Thoracic aorta (tissue), 2 donors: Measurements from ENCODE around the gene TJP3. TPM values are rescaled to one million over a fixed set of nuclear protein-coding genes. Genes with fewer than 3 reads are reported as not detected.
A peak's percentile ranks its signal among the peaks of the same experiment; 100 is the strongest.

Experiments
- ATAC-seq: fragments of 150-250 bp; one replicate; pipeline ENCODE4 v1.8.0; 2017; ENCODE audit warnings: low read depth; ENCODE audit not compliant: insufficient number of reproducible peaks, low FRiP score
- DNase-seq: peaks from one replicate; pipeline ENCODE4 v3.0.0-alpha.2; 2020; ENCODE audit warnings: low spot score
- H3K27ac ChIP-seq, 2 donors: fragments of 200-600 bp; sonication (generic); 1 replicate in 1 of 2; 2 replicates in 1 of 2; pipeline ENCODE4 v1.5.1; 2016; ENCODE audit warnings: mild to moderate bottlenecking in 2 of 2, moderate library complexity in 2 of 2
- H3K27me3 ChIP-seq: fragments of 200-600 bp; sonication (generic); replicated peaks from 2 replicates; pipeline ENCODE4 v1.6.0; 2016; ENCODE audit warnings: mild to moderate bottlenecking; ENCODE audit not compliant: insufficient read depth
- H3K36me3 ChIP-seq: fragments of 200-600 bp; sonication (generic); one replicate; pipeline ENCODE4 v1.5.1; 2016
- H3K4me1 ChIP-seq, 2 donors: fragments of 200-600 bp; sonication (generic); 1 replicate in 1 of 2; 2 replicates in 1 of 2; pipeline versions ENCODE4 v1.5.1 to v1.6.0; 2016; ENCODE audit warnings: low read depth in 2 of 2, mild to moderate bottlenecking in 1 of 2; ENCODE audit not compliant: control insufficient read depth in 1 of 2
- H3K4me3 ChIP-seq: fragments of 200-600 bp; sonication (generic); 2 replicates; pipeline ENCODE4 v1.5.1; 2016; ENCODE audit warnings: mild to moderate bottlenecking
- H3K9me3 ChIP-seq: fragments of 200-600 bp; sonication (generic); 2 replicates; pipeline ENCODE4 v1.5.1; 2016
- CTCF ChIP-seq: fragments of 200-600 bp; sonication (generic); IDR thresholded peaks from one replicate; pipeline ENCODE4 v1.5.1; 2019; ENCODE audit warnings: antibody characterized with exemption
- total RNA-seq, 2 donors: library from RNA; depleted of rRNA; stranded (reverse); fragments of >200 nt; gene quantifications; one replicate each; pipeline versions ENCODE4 v1.1.0 to v1.2.3, GENCODE V29; 2016

TJP3 gene
- total RNA-seq, 2 donors from 2014 or later = 0.41 to 2.1 TPM

- ATAC-seq = no peak
- H3K4me1 ChIP-seq = peaks cover 10 to 25% of the 10 kb centered on the region in 2 donors
Measured at GRCh38 chr19:3699741-3700241, 8.4 kb upstream of the TJP3 start.

GRCh38 chr19:3700242-3701032 lies 7.7 kb upstream of the TJP3 start, which contains the start of gene PIP5K1C:
Gene PIP5K1C, minus strand, starts transcription at chr19:3700468. Its CDS starts 78 bp downstream, at chr19:3700390.
- H3K4me1 ChIP-seq = peaks cover 10 to 25% of the 10 kb centered on the region in 2 donors
- no peaks in the 10 kb centered on the region for H3K27me3 ChIP-seq
- H3K36me3 ChIP-seq = no peaks in the 10 kb centered on the region
- ATAC-seq (peak; percentile 59), DNase-seq (peak; percentile 41)
- peak within 1 kb of the TSS; percentile 99 for H3K4me3 ChIP-seq
- peak; percentile 75 for TF ChIP-seq CTCF
- peak within 1 kb of the TSS; percentile 90 to 93 for H3K27ac ChIP-seq
- no peaks in the 10 kb centered on the region for H3K9me3 ChIP-seq

More at GRCh38 chr19:3699741-3700241, 8.4 kb upstream of the TJP3 start:
- Histone ChIP-seq H3K4me3 (peak overlapping the region; percentile 99), H3K9me3 (no peaks in the 10 kb centered on the region), H3K36me3 (no peaks in the 10 kb centered on the region), H3K27ac (peak overlapping the region; percentile 90 to 93), H3K27me3 (no peaks in the 10 kb centered on the region)
- no peak for TF ChIP-seq CTCF
- no peak for DNase-seq

GRCh38 chr19:3701200-3701599 lies 7.0 kb upstream of the TJP3 start:
- DNase-seq (no peak), ATAC-seq (no peak)
- Histone ChIP-seq H3K36me3 (no peaks in the 10 kb centered on the region), H3K4me3 (no peak overlapping the region), H3K4me1 (peaks cover 10 to 20% of the 10 kb centered on the region in 2 donors), H3K27ac (no peak overlapping the region), H3K27me3 (no peaks in the 10 kb centered on the region), H3K9me3 (no peaks in the 10 kb centered on the region)
- no peak for TF ChIP-seq CTCF

GRCh38 chr19:3707868-3708206 lies 347 bp upstream of the TJP3 start:
- no peak for ATAC-seq
- H3K36me3 ChIP-seq = no peaks in the 10 kb centered on the region
- DNase-seq = no peak
- no peak for TF ChIP-seq CTCF
- no peaks in the 10 kb centered on the region for H3K27me3 ChIP-seq
- no peaks in the 10 kb centered on the region for H3K9me3 ChIP-seq
- H3K4me1 ChIP-seq = no peaks in the 10 kb centered on the region
- H3K27ac ChIP-seq = no peak overlapping the region
- no peak overlapping the region for H3K4me3 ChIP-seq

- DNase-seq (no peak), ATAC-seq (no peak)
- Histone ChIP-seq H3K27me3 (no peaks in the 10 kb centered on the region), H3K9me3 (no peaks in the 10 kb centered on the region), H3K36me3 (no peaks in the 10 kb centered on the region), H3K27ac (no peak overlapping the region), H3K4me1 (no peaks in the 10 kb centered on the region), H3K4me3 (no peak overlapping the region)
- TF ChIP-seq CTCF = no peak
Measured at GRCh38 chr19:3710265-3710812, 2.2 kb downstream of the TJP3 start.
